ENCODE data around the gene MAD2L2. TPM values are rescaled to one million over a fixed set of nuclear protein-coding genes. Genes with fewer than 3 reads are reported as not detected.

MAD2L2 gene
- total RNA-seq, 1 experiment from 2014 or later, result 283 TPM

- Mint-ChIP-seq H3K4me3 (peak overlapping the region; percentile 94), H3K4me1 (peaks cover 44 to 65% of the 10 kb centered on the region in 2 experiments), H3K9me3 (no peaks in the 10 kb centered on the region), H3K27me3 (ENCODE audit: low read depth) (peaks cover 10% of the 10 kb centered on the region), H3K36me3 (ENCODE audit: insufficient read depth in 1 of 3, low read depth in 3 of 3) (peaks cover 6 to 16% (median 7%) of the 10 kb centered on the region in 3 experiments; a peak in 6 of 7 replicates), H3K27ac (peak overlapping the region; percentile 18 to 97 (median 87); a peak in 6 of 7 replicates)
- H3K4me1 ChIP-seq (ENCODE audit: insufficient read depth, low read length), result peaks cover 10% of the 10 kb centered on the region; the same call in 1 of the 2 replicates
- TF ChIP-seq, protein P1, sequence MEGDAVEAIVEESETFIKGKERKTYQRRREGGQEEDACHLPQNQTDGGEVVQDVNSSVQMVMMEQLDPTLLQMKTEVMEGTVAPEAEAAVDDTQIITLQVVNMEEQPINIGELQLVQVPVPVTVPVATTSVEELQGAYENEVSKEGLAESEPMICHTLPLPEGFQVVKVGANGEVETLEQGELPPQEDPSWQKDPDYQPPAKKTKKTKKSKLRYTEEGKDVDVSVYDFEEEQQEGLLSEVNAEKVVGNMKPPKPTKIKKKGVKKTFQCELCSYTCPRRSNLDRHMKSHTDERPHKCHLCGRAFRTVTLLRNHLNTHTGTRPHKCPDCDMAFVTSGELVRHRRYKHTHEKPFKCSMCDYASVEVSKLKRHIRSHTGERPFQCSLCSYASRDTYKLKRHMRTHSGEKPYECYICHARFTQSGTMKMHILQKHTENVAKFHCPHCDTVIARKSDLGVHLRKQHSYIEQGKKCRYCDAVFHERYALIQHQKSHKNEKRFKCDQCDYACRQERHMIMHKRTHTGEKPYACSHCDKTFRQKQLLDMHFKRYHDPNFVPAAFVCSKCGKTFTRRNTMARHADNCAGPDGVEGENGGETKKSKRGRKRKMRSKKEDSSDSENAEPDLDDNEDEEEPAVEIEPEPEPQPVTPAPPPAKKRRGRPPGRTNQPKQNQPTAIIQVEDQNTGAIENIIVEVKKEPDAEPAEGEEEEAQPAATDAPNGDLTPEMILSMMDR (conservative IDR thresholded peaks at IDR 0.05), result no peak
- H3K79me2 ChIP-seq (ENCODE audit: insufficient read depth, low read length), result peaks cover 21% of the 10 kb centered on the region; the same call in 1 of the 2 replicates
- no peak for DNase-seq
- H2AFZ ChIP-seq (ENCODE audit: low read length), result no peak overlapping the region
- no peak overlapping the region for H4K91ac ChIP-seq (ENCODE audit: insufficient read length, low read depth, low read length)
- H3K79me1 ChIP-seq (ENCODE audit: insufficient read depth, low read depth, low read length, poor library complexity, severe bottlenecking), result no peaks in the 10 kb centered on the region
- H3K27me3 ChIP-seq (ENCODE audit: insufficient read depth, low read length), result no peaks in the 10 kb centered on the region; the same call in 1 of the 2 replicates
- H3K23ac ChIP-seq (ENCODE audit: insufficient read length, low read depth, low read length), result no peak overlapping the region
- H2BK12ac ChIP-seq (ENCODE audit: insufficient read length, low read depth, low read length), result no peak overlapping the region
- no peak overlapping the region for H2AK5ac ChIP-seq (ENCODE audit: insufficient read length, low read length)
- H2BK120ac ChIP-seq (ENCODE audit: low read depth, low read length, poor library complexity, severe bottlenecking), result no peak overlapping the region
- no peak overlapping the region for H4K8ac ChIP-seq (replicated peaks; ENCODE audit: insufficient read length, low read depth, low read length)
- H3K4me2 ChIP-seq (ENCODE audit: insufficient read depth, insufficient read length, low read length), result peak overlapping the region; percentile 61
- H3K4ac ChIP-seq (ENCODE audit: low read depth, low read length), result no peak overlapping the region
- no peak overlapping the region for H3K27ac ChIP-seq (ENCODE audit: insufficient read length, low read depth, low read length)
- no peak overlapping the region for H3T11ph ChIP-seq (ENCODE audit: low read length)
- H2BK20ac ChIP-seq (ENCODE audit: low read depth, low read length, poor library complexity, severe bottlenecking), result no peak overlapping the region
- H3K9me3 ChIP-seq (ENCODE audit: control insufficient read depth, low read depth, low read length), result no peaks in the 10 kb centered on the region
- H3K18ac ChIP-seq (ENCODE audit: insufficient read length, low read depth, low read length), result peak overlapping the region; percentile 93
- H3K23me2 ChIP-seq (ENCODE audit: insufficient read length, low read depth, low read length, poor library complexity, severe bottlenecking), result peaks cover 20% of the 10 kb centered on the region
- peak overlapping the region; percentile 66 for H3K14ac ChIP-seq (ENCODE audit: insufficient read depth, low read length)
- WGBS (ENCODE audit: extremely low coverage, insufficient read length, low lambda C conversion rate), result no CpG with 5 or more reads among the region's 64 CpGs
- no peak overlapping the region for H2BK5ac ChIP-seq (ENCODE audit: insufficient read length, low read length)
- H2BK15ac ChIP-seq (ENCODE audit: low read depth, low read length), result no peak overlapping the region
- peak overlapping the region; percentile 53 for H3K9ac ChIP-seq (ENCODE audit: extremely low read depth, insufficient read length, low read length)
- H3K56ac ChIP-seq (ENCODE audit: insufficient read length, low read depth, low read length), result no peak overlapping the region
- H4K20me1 ChIP-seq (ENCODE audit: control insufficient read depth, insufficient read depth, insufficient read length), result no peaks in the 10 kb centered on the region
- no peak overlapping the region for H4K5ac ChIP-seq (ENCODE audit: insufficient read length, low read depth, low read length)
Observed at GRCh38 chr1:11691928-11692711, 11.2 kb upstream of the MAD2L2 start.

Measured in H9 (cell line).